Activated naive CD8-positive, alpha-beta T cell treated with anti-CD3 and anti-CD28 coated beads, Interleukin-2, amount 50 U/mL, for 16 hours (primary cell): ENCODE results near the gene CNNM2.
"Not testable (repeated sequence)": the region's sequence is repeated elsewhere in the genome, so short reads cannot be mapped to it uniquely, and the experiment has no call there.

ENCODE experiments used
- DNase-seq: peaks from one replicate; pipeline ENCODE4 v3.0.0-alpha.2; 2020; ENCODE audit warnings: low read depth, low spot score

Gene CNNM2

GRCh38 chr10:103040418-103040817 lies 122.3 kb downstream of the CNNM2 start:
- no peak for DNase-seq

GRCh38 chr10:103041391-103041790 lies 123.3 kb downstream of the CNNM2 start:
- DNase-seq: no peak

- DNase-seq: no peak
Observed at GRCh38 chr10:103042129-103042528, 124.0 kb downstream of the CNNM2 start.

- no peak for DNase-seq
Observed at GRCh38 chr10:103042908-103043307, 124.8 kb downstream of the CNNM2 start.

- no peak for DNase-seq
Observed at GRCh38 chr10:103044942-103045489, 126.9 kb downstream of the CNNM2 start.

GRCh38 chr10:103045961-103046360 lies 127.9 kb downstream of the CNNM2 start:
- no peak for DNase-seq

GRCh38 chr10:103047381-103047780 lies 129.3 kb downstream of the CNNM2 start:
- no peak for DNase-seq

- DNase-seq: no peak
Observed at GRCh38 chr10:103049237-103049636, 131.1 kb downstream of the CNNM2 start.

- DNase-seq: no peak
Observed at GRCh38 chr10:103053659-103054581, 135.8 kb downstream of the CNNM2 start.

GRCh38 chr10:103054621-103055020 lies 136.5 kb downstream of the CNNM2 start:
- DNase-seq: no peak

GRCh38 chr10:103055105-103055504 lies 137.0 kb downstream of the CNNM2 start:
- no peak for DNase-seq

- DNase-seq: no peak
Observed at GRCh38 chr10:103058034-103058433, 139.9 kb downstream of the CNNM2 start.

- no peak for DNase-seq
Observed at GRCh38 chr10:103060575-103060974, 142.5 kb downstream of the CNNM2 start.

- DNase-seq: no peak
Observed at GRCh38 chr10:103062854-103063590, 144.9 kb downstream of the CNNM2 start.

GRCh38 chr10:103064956-103065355 lies 146.9 kb downstream of the CNNM2 start:
- DNase-seq: no peak

- DNase-seq: no peak
Observed at GRCh38 chr10:103066141-103067098, 148.3 kb downstream of the CNNM2 start.

- DNase-seq: not testable (repeated sequence)
Observed at GRCh38 chr10:103067099-103067477, 149.0 kb downstream of the CNNM2 start.

GRCh38 chr10:103067484-103067883 lies 149.4 kb downstream of the CNNM2 start:
- no peak for DNase-seq

GRCh38 chr10:103067956-103068355 lies 149.9 kb downstream of the CNNM2 start:
- DNase-seq: no peak

GRCh38 chr10:103069453-103070331 lies 151.6 kb downstream of the CNNM2 start:
- peak; percentile 42 for DNase-seq
